ENCODE results near the gene COQ4.
"Not testable (repeated sequence)": the region's sequence is repeated elsewhere in the genome, so short reads cannot be mapped to it uniquely, and the experiment has no call there.

- not testable (repeated sequence) for TF ChIP-seq CTCF, POLR2A (IDR thresholded peaks at IDR 0.05)
These were observed 16.4 kb downstream of the COQ4 start for GRCh38 chr9:128338852-128339614.

Measured in esophagus squamous epithelium (tissue), 4 donors.